ENCODE data around the gene PCGF3. TPM values are rescaled to one million over a fixed set of nuclear protein-coding genes. Genes with fewer than 3 reads are reported as not detected.
"Not testable (repeated sequence)": the region's sequence is repeated elsewhere in the genome, so short reads cannot be mapped to it uniquely, and the experiment has no call there.

PCGF3 gene
- total RNA-seq, 1 donor from 2014 or later = 34.7 TPM

DNA sequence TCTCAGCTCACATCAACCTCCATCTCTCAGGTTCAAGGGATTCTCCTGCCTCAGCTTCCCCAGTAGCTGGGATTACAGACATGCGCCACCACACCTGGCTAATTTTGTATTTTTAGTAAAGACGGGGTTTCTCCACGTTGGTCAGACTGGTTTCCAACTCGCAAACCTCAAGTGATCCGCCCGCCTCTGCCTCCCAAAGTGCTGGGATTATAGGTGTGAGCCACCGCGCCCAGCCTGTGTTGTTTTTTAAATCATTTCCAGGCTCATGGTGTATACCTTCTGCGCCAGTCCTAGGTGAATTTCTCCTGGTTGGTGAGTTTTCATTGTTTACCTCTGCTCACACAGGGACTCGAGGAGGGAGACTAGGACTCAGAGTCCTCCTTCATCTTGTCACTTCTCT lies 74.6 kb downstream of the PCGF3 start:
- DNase-seq (ENCODE audit: low spot score) = not testable (repeated sequence)

DNA sequence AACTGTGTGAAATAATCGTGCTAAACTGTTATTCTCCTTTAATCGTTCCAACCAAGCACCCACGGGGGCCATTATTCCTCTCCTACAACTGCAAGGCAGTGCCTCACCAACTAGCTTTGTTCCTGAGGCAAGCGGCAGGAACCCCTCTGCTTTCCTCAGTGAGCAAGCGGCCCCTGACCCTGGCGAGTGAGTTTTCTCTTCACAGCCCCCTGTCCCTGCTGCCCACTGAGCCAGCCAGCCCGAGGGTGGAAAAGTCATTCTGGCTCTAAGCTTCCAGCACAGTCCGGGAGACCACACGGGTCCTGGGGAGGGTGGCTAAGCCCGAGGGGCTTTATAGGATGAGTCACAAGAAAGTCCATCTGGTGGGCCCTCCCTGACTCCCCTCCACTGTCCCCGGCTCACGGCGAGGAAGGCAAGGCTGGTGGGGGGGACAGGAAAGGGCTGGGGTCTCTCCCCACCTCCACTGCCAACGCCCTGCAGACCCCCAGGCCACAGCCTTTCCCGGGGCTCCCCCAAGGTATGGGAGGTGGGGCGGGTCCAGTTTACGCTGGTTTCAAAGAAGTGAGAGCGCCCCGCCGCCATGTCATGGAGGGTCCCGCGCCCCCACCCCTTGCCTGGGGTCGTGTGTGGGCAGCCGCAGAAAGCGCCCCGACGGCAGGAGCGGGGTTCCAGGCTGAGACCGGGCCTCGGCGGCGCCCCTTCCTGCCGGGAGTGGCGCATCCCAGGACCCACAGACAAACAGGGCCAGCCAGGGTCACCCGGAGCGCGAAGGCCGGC lies 75.3 kb downstream of the PCGF3 start:
- DNase-seq (ENCODE audit: low spot score) = no peak

DNA sequence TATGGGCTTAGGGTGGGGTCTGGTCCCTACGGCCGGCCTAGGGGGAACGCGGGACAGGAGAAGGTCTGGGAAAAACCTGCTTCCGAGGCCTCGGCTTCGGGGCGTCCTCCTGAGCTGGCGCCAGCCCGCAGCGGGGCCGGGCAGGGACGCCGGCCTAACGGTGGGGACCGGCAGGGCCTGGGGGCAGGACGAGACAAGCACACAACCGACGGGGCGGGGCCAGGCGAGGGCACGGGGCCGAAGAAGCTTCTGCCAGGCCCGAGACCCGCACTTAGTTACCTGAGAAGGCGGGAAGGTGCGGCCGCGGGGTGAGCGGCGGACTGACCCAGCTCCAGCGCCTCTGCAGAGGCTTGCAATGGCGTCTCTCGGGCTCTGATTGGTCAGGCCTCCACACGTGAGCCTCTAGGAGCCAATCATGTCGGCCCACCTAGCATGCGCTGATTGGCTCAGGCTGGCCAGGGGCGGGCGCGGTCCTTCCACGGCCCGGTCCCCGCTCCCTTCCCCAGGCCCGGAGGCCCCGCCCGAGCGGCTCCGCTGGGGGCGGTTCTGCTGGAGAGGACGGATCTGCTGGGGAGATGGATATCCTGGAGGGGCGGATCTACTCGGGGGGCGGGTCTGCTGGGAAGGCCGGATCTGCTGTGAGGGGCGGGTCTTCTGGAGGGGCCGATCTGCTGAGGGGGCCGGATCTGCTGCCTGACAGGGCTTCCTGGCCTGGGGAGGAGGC lies 76.0 kb downstream of the PCGF3 start:
- DNase-seq (ENCODE audit: low spot score) = peak; percentile 99

DNA sequence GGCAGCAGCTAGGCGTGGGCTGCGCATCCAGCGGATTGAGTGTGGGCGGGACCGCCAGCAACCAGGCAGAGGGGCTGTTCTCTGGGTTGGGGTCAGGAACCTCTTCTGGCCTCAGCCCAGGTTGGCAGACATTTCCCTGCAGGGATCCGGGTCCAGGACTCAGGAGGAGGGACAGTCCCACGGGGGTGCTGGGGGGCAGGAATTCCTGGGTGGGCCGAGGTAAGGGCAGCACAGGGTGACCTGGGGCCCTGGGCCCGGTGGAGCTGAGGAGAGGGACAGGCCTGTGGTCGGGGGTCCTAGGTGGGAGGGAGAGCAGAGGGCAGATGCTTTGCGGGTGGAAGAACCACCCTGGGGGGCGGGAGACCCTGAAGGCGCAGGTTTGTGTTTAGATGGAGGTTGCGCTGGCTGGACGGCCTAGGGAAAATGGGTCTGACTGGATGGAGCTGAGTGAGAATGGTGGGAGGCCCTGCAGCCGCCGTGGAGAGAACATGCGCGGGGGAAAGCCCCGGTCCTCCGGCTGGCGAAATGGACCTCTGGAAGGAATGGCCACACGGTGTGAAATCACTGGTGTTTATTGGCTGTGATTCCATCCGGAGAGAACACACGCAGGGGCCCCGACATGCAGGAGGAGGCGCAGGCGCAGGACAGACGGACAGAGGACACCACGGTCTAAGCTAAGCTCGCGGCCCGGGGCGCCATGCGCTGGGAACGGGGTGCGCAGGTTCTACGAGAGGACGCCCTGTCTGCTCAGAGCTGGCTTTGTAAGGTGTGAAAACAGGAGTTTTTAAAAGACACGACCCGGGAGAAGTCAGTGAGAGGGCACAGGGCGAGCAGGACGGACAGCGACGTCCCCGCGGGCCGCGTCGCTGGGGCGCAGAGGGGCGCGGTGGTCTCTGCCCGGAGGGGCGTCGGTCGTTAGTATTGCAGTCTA lies 79.0 kb downstream of the PCGF3 start:
- no peak for DNase-seq (ENCODE audit: low spot score)

DNA sequence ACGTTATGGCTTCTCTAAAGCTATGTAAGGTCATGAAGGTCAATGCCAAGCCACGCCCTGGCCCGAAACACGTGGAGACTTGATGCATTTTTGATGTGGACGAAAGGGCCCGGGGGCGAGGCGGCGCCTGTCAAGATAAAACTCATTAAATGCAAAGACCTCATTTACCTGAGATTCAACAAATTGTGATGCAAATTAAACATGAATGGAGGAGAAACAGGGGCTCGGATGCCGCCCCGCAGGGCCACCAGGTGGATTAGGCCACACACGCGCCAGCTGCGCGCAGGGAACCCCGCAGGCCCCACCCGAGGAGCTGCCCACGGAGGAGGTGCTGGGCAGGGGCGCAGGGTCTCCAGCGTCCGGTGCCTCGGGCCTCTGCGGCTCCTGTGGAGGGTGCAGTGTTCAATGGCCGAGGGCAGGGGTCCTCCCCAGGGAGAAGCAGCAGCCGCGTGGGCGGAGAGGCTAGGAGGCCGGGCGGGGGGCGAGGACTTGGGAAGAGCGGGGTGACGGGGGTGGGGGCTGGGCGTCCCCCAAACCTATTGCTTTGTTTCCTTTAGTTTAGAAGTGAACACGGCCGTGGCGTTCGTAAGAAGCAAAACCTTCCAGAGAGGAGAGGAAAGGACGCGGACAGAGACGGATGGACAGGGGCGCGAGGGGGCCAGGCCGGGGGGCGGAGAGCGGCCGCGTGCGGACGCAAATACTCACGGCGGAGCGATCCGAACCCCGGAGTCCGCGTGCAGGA lies 79.9 kb downstream of the PCGF3 start:
- no peak for DNase-seq (ENCODE audit: low spot score)

DNA sequence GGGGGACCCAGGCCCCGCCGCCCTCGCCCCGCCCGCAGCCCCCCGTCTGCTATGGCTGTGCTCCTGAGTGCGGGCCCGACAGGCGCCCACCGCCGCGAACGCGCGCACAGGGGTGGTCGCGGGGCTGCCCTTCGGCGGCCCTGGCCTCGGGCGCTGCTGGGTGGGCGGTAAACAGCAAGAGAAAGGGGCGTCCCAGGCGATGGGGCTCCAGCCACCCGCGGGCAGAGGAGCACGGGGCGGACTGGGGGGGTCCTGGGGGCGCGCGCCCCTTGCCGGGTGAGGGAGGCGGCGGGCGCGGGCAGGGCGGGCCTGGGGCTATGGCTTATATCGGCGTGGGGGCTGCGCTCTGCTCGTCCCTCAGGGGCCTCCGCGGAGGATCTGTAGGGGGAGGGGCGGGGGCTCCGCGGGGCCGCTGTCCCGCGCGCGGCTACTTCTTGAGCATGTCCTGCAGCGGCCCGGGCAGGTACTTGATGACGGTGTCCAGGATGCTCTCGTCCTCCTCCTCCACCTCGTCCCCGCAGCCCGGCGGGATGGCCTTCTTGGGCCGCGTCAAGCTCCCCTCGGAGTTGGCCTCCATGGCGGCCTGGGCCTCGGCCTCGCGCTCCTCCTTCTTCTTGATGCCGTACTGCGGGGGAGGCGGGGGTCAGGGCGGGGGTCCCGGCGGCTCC lies 80.6 kb downstream of the PCGF3 start:
- no peak for DNase-seq (ENCODE audit: low spot score)

DNA sequence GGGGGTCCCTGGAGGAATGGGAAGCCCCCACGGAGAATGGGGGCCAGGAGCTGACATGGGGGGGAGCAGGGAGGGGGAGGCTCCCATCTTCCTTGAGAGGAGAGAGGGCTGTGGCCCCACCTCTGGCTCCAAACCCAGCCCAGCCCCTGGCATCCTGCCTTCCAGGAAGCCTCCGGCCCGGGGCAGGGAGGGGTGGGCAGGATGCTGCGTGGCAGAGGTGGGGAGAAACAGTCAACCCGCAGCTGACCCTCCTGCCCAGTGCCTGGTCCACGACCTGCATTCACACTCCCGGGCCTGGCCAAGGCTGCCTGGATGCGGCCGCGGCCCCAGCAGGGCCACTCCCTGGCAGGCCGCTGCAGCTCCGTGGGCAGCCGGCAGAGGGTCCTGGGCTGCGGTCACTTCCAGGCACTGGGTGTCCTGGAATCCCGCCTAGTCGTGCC lies 81.2 kb downstream of the PCGF3 start:
- no peak for DNase-seq (ENCODE audit: low spot score)

DNA sequence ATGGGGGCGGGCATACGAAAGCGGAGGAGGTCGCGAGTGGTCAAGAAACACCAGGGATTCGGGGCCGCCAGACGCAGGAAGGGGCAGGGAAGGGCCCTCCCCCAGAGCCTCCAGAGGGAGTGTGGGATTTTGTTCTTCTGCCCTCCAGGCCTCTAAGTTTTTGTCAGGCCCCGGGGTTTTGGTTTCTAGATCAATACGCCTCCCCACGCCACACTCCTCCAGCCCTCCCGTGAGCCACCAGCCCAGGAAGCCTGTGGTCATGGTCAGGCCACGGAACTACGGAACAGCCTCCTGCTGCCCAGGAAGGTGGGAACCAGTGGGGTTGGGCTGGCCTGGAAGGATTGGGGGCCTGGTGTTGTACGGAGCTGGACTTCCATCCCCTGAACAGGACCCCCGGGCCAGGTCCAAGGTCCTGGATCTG lies 81.9 kb downstream of the PCGF3 start:
- DNase-seq (ENCODE audit: low spot score) = no peak

DNA sequence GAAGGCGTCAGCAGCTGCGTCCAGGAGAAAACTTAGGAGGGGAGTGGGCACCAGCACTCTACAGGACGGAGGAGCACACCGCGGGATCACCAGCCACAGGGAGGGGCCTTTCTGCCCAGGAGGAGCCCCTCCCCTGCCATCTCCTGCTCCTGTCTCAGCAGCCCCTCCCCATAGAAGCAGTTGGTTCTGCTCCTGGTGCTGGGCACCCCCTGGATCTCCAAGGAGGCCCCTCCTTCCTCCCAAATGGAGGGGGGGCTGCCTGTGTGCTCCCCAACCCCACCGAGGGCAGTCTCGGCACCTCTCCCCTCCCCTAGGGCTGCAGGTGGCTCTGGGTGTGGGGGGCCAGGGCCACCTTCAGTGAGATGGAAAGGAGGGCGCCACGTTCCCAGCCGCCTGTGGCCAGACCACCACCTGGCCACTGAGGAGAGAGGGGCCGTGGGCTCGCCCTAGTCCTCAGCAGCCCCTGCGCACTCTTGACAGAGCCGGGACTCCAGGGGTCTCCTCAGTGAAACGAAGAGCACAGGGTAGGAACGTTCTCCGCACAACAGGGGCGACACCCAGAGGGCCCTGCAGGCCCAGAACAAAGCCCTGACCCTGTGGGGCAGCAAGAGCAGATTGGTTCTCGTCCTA lies 82.5 kb downstream of the PCGF3 start:
- no peak for DNase-seq (ENCODE audit: low spot score)

DNA sequence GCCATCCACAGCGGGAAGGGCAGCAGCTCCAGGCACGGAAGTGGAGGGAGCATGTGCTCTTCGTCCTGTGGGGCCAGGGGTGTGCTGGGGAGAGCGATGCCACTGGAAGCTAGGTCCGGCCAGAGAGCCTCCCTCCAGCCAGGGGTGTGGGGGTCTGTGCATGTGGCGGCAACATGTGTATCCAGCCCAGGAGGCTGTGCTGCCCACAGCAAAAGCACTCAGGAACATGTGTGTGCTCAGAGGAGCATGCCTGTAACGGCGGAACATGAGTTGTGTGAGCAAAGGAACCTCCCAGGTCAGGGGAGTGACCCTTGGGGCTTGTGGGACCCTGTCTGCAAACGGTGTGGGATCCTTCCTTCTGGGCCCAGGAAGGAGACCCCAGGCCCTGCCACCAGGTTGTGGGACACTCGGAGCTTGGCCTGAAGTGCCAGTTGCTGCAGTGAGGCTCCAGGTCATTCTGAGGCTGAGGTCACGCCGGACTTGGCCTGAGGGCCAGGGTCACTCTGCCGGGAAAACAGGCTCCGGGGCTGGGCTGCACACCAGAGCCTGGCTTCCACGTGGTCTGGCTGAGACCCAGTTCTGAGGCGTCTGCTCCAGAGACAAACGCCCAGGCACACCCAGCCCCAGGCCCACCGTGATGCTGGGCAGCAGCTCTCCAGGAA lies 83.1 kb downstream of the PCGF3 start:
- no peak for DNase-seq (ENCODE audit: low spot score)

DNA sequence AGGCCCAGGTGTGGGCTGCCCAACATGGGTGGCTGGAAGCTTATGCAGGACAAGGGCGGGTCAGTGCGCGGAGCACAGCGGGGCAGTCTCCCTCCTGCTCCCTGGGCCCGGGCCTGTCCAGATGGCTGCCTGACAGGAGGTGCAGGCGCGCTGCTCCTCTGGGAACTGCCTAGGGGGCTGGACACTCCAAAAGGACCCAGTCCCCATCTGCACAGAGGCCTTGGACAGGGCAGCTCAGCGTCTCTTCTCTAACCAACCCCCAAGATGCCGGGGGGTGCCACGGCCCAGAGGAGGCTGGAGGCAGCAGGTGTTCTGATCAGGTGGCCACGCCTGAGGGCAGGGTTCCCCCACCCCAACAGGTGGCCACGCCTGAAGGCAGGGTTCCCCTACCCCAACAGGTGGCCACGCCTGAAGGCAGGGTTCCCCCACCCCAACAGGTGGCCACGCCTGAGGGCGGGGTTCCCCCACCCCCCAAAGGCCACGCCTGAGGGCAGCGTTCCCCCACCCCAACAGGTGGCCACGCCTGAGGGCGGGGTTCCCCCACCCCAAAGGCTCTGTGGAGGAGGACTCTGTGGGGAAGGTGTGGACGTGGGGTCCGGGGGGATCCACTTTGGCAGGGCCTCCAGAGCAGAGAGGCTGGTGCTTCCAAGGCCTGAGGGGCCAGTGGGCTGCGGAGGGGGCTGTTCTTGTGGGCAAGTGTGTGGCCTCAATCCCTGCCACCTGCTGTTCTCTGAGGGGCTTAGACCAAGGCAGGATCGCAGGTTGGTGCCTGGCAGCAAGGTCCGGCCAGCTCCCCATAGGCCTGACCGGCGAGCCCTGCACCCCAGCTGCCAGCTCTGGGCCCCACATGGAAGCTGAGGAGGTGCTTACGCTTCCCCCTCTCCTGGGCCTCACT lies 84.2 kb downstream of the PCGF3 start:
- DNase-seq (ENCODE audit: low spot score) = no peak

DNA sequence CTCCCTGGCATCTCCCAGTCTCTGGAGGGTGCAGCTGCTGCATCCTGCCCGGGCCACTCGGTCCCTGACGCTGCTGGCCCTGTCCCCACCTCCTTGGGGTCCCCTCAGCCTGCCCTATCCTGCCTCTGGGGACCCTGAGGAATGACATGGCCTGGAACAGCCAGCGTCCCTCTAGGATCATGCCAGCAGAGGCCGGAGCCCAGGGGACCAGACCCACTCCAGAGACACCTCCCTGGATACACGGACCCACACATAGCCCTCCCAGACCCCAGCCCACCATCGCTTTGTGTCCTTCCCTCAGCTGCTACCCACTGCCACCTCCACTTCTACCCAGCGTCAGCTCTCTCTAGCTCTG lies 84.8 kb downstream of the PCGF3 start:
- DNase-seq (ENCODE audit: low spot score) = no peak

DNA sequence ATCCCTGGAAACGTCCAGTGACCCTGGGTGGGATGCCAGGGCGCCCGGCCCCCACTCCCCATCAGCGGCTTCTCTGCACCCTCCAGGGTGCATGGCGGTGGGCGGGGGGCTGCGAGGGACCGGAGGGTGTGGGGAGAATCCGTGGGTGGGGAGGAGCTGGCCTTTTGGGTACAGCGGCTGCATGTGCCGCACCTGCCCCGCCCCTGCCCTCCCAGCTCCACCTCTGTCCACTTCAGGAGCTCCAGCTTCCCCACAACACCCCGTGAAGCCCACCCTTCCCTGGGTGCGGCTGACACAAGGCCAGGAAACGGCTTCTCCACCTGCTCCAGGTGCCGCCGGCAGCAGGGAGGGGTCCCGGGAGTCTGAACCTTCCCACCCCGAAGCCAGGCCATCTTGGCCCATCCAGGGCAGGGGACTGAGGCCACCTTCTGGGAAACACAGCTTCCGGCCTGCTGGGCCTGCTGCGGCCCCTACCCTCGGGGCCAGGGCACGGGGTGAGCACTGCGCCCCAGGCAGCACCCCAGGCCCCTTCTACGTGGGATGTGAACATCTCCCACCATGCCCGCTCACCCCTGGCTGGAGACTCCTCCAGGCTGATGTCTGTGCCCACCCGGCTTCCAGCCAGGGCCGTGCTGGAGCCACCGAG lies 85.7 kb downstream of the PCGF3 start:
- DNase-seq (ENCODE audit: low spot score) = no peak

DNA sequence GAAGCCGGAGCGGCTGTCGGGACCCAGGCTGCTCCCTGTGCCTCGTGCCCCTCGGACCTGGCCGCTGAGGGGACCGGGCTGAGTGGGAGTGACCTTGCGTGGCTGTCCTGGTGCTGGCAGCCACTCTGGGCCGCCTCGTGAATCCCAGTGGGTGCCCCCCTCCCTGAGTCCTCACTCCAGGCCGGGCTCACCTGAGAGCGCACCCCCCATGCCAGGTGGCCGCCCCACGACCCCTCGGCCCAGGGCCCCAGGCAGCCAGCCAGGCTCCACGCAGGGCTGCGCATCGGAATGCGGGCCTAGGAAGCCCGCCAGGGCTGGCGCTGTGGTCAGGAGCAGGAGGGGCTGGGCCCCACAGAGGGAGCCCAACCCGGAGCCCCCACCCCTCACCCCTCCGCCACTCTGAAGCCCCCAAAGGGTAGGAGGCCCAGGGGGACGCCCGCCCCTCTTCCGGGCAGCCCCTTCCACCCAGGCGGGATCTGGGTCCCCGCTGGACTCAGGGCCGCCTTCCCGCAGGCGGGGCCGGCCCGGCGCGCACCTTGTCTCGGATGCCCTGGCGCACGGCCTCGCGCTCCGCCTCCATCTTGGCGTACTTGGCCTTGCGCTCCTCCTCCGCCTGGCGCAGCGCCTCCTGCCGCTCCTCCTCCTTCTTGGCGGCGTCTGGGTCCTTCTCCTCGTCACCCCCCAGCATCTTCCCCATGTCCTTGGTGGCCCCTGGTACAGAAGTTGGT lies 86.4 kb downstream of the PCGF3 start:
- no peak for DNase-seq (ENCODE audit: low spot score)

DNA sequence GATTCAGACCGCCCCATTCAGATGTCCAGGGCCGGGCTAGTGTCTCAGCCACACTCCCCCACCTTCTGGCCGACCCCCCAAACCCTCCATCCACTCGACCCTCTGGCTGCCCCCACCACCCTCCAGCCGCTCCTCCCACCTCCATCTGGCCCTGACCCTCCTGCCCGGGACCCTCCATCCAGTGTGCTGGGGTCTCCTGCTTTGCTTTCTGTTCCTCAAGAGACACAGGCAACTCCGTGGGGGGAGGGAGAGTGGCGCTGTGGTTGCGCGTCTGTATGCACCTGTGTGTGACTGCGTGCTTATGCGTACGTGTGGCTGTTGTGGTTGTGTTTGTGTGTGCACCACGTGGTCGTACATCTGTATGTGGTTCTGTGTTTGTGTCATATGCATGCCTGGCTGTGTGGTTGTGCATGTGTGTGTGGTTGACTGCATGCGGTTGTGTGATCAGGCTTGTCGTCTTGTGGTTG lies 87.0 kb downstream of the PCGF3 start:
- no peak for DNase-seq (ENCODE audit: low spot score)

DNA sequence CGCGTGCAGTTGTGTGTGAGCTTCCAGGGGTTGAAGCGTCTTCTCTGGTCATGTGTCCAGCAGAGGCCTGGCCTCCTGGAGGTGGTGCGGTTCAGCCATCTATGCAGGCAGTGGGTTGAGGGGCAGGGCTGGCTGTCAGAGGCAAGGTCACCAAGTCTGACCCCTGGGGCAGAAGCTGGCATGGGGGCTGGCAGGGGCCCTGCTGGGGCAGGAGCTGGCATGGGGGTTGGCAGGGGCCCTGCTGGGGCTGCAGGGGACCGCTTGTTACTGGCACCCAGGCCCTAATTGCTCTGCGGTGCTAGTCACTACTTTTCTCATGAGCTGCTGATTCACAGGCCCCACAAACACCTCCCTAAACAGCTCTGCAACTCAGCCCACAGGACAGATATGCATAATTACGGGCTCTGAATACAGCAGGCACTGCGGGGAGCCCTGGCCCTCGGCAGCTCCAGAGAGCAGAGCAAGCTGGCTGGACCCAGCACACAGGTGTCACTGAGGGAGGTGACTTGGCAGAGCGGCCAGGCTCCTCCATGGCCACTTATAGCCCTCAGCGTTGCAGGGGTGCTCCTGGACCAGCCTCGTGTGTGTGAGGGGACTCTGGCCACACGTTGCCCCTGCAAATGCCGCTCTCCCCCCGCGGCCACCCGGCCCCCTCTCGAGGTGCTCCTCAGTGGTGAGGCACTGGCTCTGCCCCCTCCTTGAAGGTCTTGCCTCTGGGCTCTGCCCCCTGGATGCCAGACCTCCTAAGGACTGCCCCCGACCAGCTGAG lies 87.6 kb downstream of the PCGF3 start:
- no peak for DNase-seq (ENCODE audit: low spot score)
